Duodenal mucosa (tissue), 2 donors: ENCODE results near the gene RHOD.

ENCODE experiments used
- H3K27ac ChIP-seq: one replicate; pipeline ENCODE4 v1.7.0; 2013; ENCODE audit warnings: low read depth, low read length
- H3K27me3 ChIP-seq, 2 donors: one replicate each; pipeline ENCODE4 v1.7.0; 2013; ENCODE audit warnings: low read length in 2 of 2, control low read depth in 1 of 2; ENCODE audit not compliant: insufficient read depth in 2 of 2, control insufficient read depth in 1 of 2
- H3K36me3 ChIP-seq, 2 donors: one replicate each; pipeline ENCODE4 v1.7.0; 2013; ENCODE audit warnings: low read length in 2 of 2, control low read depth in 1 of 2; ENCODE audit not compliant: insufficient read depth in 2 of 2, control insufficient read depth in 1 of 2
- H3K4me1 ChIP-seq, 2 donors: one replicate each; pipeline ENCODE4 v1.7.0; 2013; ENCODE audit warnings: low read length in 2 of 2, control low read depth in 1 of 2; ENCODE audit not compliant: insufficient read depth in 2 of 2, control insufficient read depth in 1 of 2
- H3K4me3 ChIP-seq, 2 donors: one replicate each; pipeline ENCODE4 v1.7.0; 2013; ENCODE audit warnings: low read length in 2 of 2, low read depth in 1 of 2
- H3K9ac ChIP-seq, 2 donors: one replicate each; pipeline ENCODE4 v1.7.0; 2013; ENCODE audit warnings: low read length in 2 of 2, low read depth in 1 of 2
- H3K9me3 ChIP-seq, 2 donors: one replicate each; pipeline ENCODE4 v1.7.0; 2013; ENCODE audit warnings: low read length in 2 of 2, control low read depth in 1 of 2; ENCODE audit not compliant: control insufficient read depth in 1 of 2

RHOD gene

DNA sequence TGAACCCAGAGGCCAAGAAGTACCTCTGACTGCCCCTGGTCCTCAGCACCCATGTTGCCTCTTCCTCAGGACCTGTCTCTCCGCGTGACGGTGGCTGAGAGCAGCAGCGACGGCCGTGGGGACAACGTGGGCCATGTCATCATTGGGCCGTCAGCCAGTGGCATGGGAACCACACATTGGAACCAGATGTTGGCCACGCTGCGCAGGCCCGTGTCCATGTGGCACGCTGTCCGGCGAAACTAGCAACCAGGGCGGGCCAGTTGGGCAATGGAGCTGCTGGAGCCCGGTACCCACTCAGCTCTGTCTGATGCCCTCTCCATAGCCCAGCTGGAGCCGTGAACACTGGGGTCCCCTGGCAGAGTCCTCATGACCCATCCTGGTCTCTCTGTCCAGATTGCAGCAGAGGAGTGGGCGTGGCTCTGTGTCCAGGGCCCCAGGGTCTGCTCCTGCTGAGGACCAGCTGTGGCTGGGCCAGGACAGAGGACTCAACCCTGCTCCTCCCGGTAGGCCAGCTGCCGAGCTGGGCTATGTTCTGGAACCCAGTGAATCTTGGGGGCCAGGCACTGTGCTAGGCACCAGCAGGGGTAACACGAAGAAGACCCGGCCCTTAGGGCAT, 8.0 kb upstream of the RHOD start:
- H3K27ac ChIP-seq = no peak overlapping the region
- no peak overlapping the region for H3K9ac ChIP-seq
- H3K9me3 ChIP-seq = no peaks in the 10 kb centered on the region
- H3K4me3 ChIP-seq = no peak overlapping the region
- H3K36me3 ChIP-seq = no peaks in the 10 kb centered on the region
- H3K4me1 ChIP-seq = no peaks in the 10 kb centered on the region
- H3K27me3 ChIP-seq = no peaks in the 10 kb centered on the region

DNA sequence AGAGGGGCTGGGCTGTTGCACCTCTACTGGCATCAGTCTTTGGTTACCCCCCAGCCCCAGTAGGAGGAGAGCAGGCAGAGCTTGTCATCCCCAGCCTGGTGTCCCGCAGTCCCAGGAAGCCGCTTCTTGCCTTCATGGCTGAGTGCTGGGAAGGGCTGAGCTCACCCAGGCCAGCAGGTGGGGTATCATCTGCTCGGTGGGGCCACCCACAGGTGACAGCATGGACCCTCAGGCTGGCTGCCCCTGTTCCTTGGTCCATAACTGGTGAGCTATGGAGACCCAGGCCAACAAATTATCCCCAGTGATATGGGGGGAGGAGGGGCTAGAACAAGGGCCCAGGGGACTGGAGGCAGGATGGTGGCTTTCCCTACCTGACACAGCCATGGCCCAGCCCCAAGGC, 6.5 kb upstream of the RHOD start:
- H3K9ac ChIP-seq = no peak overlapping the region
- no peaks in the 10 kb centered on the region for H3K36me3 ChIP-seq
- H3K4me3 ChIP-seq = no peak overlapping the region
- H3K27ac ChIP-seq = no peak overlapping the region
- no peaks in the 10 kb centered on the region for H3K9me3 ChIP-seq
- no peaks in the 10 kb centered on the region for H3K27me3 ChIP-seq
- peaks cover 11 to 12% of the 10 kb centered on the region in 2 donors for H3K4me1 ChIP-seq

DNA sequence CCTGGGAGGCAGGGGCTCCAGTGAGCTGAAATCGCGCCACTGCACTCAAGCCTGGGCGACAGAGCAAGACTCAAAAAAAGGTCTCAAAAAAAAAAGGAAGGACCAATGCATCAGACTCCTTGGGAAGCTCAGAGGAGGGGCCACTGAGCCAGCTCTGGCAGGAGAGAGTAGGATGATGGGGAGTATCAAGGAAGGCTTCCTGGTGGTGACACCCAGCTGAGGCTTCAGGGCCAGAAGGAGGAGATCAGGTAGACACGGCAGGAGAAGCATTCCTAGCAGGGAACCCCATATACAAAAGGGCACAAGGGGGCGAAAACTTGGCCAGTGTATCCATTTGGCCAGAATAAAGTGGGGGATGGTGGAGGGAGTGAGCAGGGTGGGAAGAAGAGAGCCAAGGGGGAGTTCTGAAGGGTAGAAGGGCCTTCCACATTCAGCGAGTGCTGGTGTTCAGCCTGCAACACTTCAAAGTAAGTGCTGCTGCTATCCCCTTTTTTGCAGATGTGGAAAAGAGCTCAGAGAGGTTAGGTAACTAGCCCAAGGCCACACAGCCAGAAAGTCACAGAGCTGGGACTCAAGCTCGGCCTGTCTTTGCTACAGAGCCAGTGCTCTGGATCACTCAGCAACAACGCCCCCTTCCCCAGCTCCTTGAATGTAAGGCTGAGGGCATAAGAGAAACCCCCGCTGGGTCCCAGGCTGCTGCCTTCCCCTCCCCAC, 5.3 kb upstream of the RHOD start:
- Histone ChIP-seq H3K27ac (no peak overlapping the region), H3K9ac (no peak overlapping the region), H3K4me1 (peaks cover 23% of the 10 kb centered on the region in 2 donors), H3K36me3 (no peaks in the 10 kb centered on the region), H3K27me3 (no peaks in the 10 kb centered on the region), H3K4me3 (no peak overlapping the region), H3K9me3 (no peaks in the 10 kb centered on the region)

- no peaks in the 10 kb centered on the region for H3K27me3 ChIP-seq
- H3K9me3 ChIP-seq = no peaks in the 10 kb centered on the region
- no peak overlapping the region for H3K4me3 ChIP-seq
- no peak overlapping the region for H3K9ac ChIP-seq
- H3K27ac ChIP-seq = no peak overlapping the region
- peaks cover 24 to 27% of the 10 kb centered on the region in 2 donors for H3K4me1 ChIP-seq
- H3K36me3 ChIP-seq = no peaks in the 10 kb centered on the region
Measured at GRCh38 chr11:67051945-67052488, 4.6 kb upstream of the RHOD start.

- Histone ChIP-seq H3K27me3 (no peaks in the 10 kb centered on the region), H3K36me3 (no peaks in the 10 kb centered on the region), H3K9me3 (no peaks in the 10 kb centered on the region), H3K9ac (no peak overlapping the region), H3K27ac (no peak overlapping the region), H3K4me1 (peaks cover 24 to 32% of the 10 kb centered on the region in 2 donors), H3K4me3 (no peak overlapping the region)
Measured at GRCh38 chr11:67052891-67053290, 3.8 kb upstream of the RHOD start.

DNA sequence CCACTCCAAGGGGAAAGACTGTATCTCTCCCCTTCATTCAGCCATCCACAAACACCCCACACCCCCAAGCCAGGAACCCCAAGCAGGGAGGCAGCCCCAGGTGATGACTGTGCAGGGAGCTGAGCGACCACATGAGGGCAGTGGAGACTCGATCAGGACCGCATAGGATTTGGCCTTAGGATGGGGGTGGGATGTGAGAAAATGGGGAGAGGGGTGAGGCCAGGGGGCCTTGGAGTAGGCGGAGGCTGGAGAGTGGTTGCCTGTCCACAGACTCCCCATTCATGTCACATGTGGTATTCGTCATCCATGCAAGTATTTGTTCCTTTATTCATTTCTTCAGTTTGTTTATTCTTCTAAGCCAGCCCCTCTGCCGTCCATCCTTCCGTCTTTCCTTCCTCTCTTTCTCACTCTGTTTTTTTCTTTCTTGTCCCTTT, 2.7 kb upstream of the RHOD start:
- H3K27ac ChIP-seq = no peak overlapping the region
- no peak overlapping the region for H3K9ac ChIP-seq
- peaks cover 24 to 32% of the 10 kb centered on the region in 2 donors for H3K4me1 ChIP-seq

GRCh38 chr11:67054346-67054835, 2.3 kb upstream of the RHOD start:
- no peak overlapping the region for H3K27ac ChIP-seq
- no peaks in the 10 kb centered on the region for H3K27me3 ChIP-seq
- no peaks in the 10 kb centered on the region for H3K36me3 ChIP-seq
- H3K9me3 ChIP-seq = no peaks in the 10 kb centered on the region
- H3K4me3 ChIP-seq = no peak overlapping the region
- H3K9ac ChIP-seq = peak overlapping the region in 1 of 2 donors; percentile 20
- H3K4me1 ChIP-seq = peaks cover 24 to 32% of the 10 kb centered on the region in 2 donors

More for the DNA sequence above, 2.7 kb upstream of the RHOD start:
- H3K27me3 ChIP-seq = no peaks in the 10 kb centered on the region
- no peak overlapping the region for H3K4me3 ChIP-seq
- H3K36me3 ChIP-seq = no peaks in the 10 kb centered on the region
- no peaks in the 10 kb centered on the region for H3K9me3 ChIP-seq

DNA sequence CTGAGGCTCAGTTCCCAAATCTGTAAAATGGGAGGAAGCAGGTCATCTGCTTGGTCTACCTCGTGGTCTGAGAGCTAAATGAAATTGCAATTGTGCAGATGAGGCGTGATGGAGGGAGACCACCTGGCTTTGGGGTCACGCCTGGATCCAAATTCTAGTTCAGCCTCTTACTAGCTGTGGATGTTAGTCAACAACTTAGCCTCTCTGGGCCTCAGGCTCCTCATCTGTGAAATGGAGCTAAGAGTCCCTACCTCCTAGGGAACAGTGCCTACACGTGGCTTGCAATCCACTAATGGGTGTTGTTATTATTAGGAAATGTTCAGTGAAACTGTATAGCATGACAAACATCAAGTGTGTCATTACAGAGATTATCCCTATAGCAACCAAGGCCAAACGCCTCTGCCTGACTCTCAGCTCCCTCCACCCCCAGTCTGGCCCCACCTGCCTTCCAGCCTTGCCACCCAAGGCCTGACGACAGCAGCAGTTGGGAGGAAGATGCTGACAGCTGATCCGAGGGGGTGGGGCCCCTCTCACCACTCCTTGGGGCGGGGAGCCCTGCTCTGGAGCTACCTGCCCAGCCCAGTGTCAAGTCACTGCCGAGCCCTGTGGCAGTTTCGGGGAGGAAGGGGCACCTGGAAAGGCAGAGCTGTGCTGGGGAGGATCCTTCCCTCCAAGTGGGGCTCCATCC, 1.7 kb upstream of the RHOD start:
- Histone ChIP-seq H3K36me3 (no peaks in the 10 kb centered on the region), H3K9me3 (no peaks in the 10 kb centered on the region), H3K4me1 (peaks cover 24 to 32% of the 10 kb centered on the region in 2 donors), H3K4me3 (no peak overlapping the region), H3K27me3 (no peaks in the 10 kb centered on the region), H3K9ac (peak overlapping the region; percentile 25 to 66), H3K27ac (no peak overlapping the region)

- Histone ChIP-seq H3K9me3 (no peaks in the 10 kb centered on the region), H3K27me3 (no peaks in the 10 kb centered on the region), H3K36me3 (no peaks in the 10 kb centered on the region), H3K4me1 (peaks cover 24 to 32% of the 10 kb centered on the region in 2 donors), H3K27ac (no peak overlapping the region), H3K9ac (peak overlapping the region; percentile 25 to 66), H3K4me3 (peak overlapping the region; percentile 59 to 72)
Measured at GRCh38 chr11:67055812-67056211, 835 bp upstream of the RHOD start.

GRCh38 chr11:67057205-67057672, 592 bp downstream of the RHOD start:
- Histone ChIP-seq H3K9me3 (no peaks in the 10 kb centered on the region), H3K4me3 (peak overlapping the region; percentile 59 to 72), H3K36me3 (no peaks in the 10 kb centered on the region), H3K27me3 (no peaks in the 10 kb centered on the region), H3K4me1 (peaks cover 24 to 32% of the 10 kb centered on the region in 2 donors), H3K27ac (no peak overlapping the region), H3K9ac (peak overlapping the region; percentile 66 to 69)
